HG03039 (cell line): ENCODE results near the gene TNS3.

Experiments used
- ATAC-seq: cut with Tn5 transposase; IDR thresholded peaks from one replicate; pipeline ENCODE4 v1.9.1; 2021; ENCODE audit warnings: mild to moderate bottlenecking, moderate library complexity; ENCODE audit not compliant: unreplicated experiment

TNS3 gene

GRCh38 chr7:47490501-47491265, 91.2 kb downstream of the TNS3 start:
- no peak for ATAC-seq

- ATAC-seq, result no peak
These were observed 92.3 kb downstream of the TNS3 start for GRCh38 chr7:47489624-47490023.

GRCh38 chr7:47488969-47489342, 93.0 kb downstream of the TNS3 start:
- no peak for ATAC-seq

- ATAC-seq, result no peak
These were observed 93.5 kb downstream of the TNS3 start for GRCh38 chr7:47488201-47488968.

- no peak for ATAC-seq
These were observed 96.1 kb downstream of the TNS3 start for GRCh38 chr7:47485640-47486435.

- no peak for ATAC-seq
These were observed 96.8 kb downstream of the TNS3 start for GRCh38 chr7:47484923-47485639.

GRCh38 chr7:47484457-47484856, 97.5 kb downstream of the TNS3 start:
- no peak for ATAC-seq

GRCh38 chr7:47483604-47484273, 98.2 kb downstream of the TNS3 start:
- no peak for ATAC-seq

- ATAC-seq, result no peak
These were observed 99.7 kb downstream of the TNS3 start for GRCh38 chr7:47482013-47482875.

- ATAC-seq, result no peak
These were observed 100.3 kb downstream of the TNS3 start for GRCh38 chr7:47481541-47482012.

- ATAC-seq, result peak; percentile 60
These were observed 101.1 kb downstream of the TNS3 start for GRCh38 chr7:47480576-47481538.

GRCh38 chr7:47479821-47480575, 101.9 kb downstream of the TNS3 start:
- no peak for ATAC-seq

- no peak for ATAC-seq
These were observed 102.8 kb downstream of the TNS3 start for GRCh38 chr7:47478926-47479711.

- ATAC-seq, result no peak
These were observed 103.9 kb downstream of the TNS3 start for GRCh38 chr7:47478017-47478344.

- no peak for ATAC-seq
These were observed 104.5 kb downstream of the TNS3 start for GRCh38 chr7:47477191-47478016.

GRCh38 chr7:47475880-47476227, 106.1 kb downstream of the TNS3 start:
- ATAC-seq, result no peak
